GM04504 (cell line): ENCODE results near the gene FOXO6.

Experiments used
- DNase-seq: peaks from one replicate; pipeline ENCODE4 v3.0.0-alpha.2; 2012; ENCODE audit warnings: low read depth

Gene FOXO6

GRCh38 chr1:41385398-41386195 is 24.4 kb downstream of the FOXO6 start:
- no peak for DNase-seq

- no peak for DNase-seq
Observed at GRCh38 chr1:41386196-41386663, 25.0 kb downstream of the FOXO6 start.

GRCh38 chr1:41387667-41388091 is 26.4 kb downstream of the FOXO6 start:
- peak; percentile 18 for DNase-seq

- DNase-seq = no peak
Observed at GRCh38 chr1:41388510-41388909, 27.3 kb downstream of the FOXO6 start.

GRCh38 chr1:41389009-41389408 is 27.8 kb downstream of the FOXO6 start:
- DNase-seq = no peak

- DNase-seq = no peak
Observed at GRCh38 chr1:41390166-41390565, 28.9 kb downstream of the FOXO6 start.

GRCh38 chr1:41390573-41390972 is 29.3 kb downstream of the FOXO6 start:
- DNase-seq = no peak

- no peak for DNase-seq
Observed at GRCh38 chr1:41391834-41392527, 30.7 kb downstream of the FOXO6 start.

- DNase-seq = no peak
Observed at GRCh38 chr1:41392528-41392924, 31.3 kb downstream of the FOXO6 start.

GRCh38 chr1:41393716-41394368 is 32.6 kb downstream of the FOXO6 start:
- no peak for DNase-seq

- DNase-seq = no peak
Observed at GRCh38 chr1:41394369-41394744, 33.1 kb downstream of the FOXO6 start.

GRCh38 chr1:41394959-41395956 is 34.0 kb downstream of the FOXO6 start:
- DNase-seq = no peak

GRCh38 chr1:41396084-41396483 is 34.9 kb downstream of the FOXO6 start:
- DNase-seq = no peak

- DNase-seq = no peak
Observed at GRCh38 chr1:41397020-41397419, 35.8 kb downstream of the FOXO6 start.

GRCh38 chr1:41397753-41398330 is 36.6 kb downstream of the FOXO6 start:
- no peak for DNase-seq

GRCh38 chr1:41399145-41399795 is 38.0 kb downstream of the FOXO6 start:
- no peak for DNase-seq

GRCh38 chr1:41400225-41400624 is 39.0 kb downstream of the FOXO6 start:
- no peak for DNase-seq

- DNase-seq = no peak
Observed at GRCh38 chr1:41401899-41402298, 40.7 kb downstream of the FOXO6 start.

GRCh38 chr1:41404308-41404761 is 43.1 kb downstream of the FOXO6 start:
- DNase-seq = no peak

- DNase-seq = no peak
Observed at GRCh38 chr1:41407664-41408252, 46.5 kb downstream of the FOXO6 start.
